Stimulated activated CD4-positive, alpha-beta T cell treated with anti-CD3 and anti-CD28 coated beads, Interleukin-15, amount 100 ng/mL, for 1 hour (primary cell): Measurements from ENCODE around the gene MRAP.
"Not testable (repeated sequence)": the region's sequence is repeated elsewhere in the genome, so short reads cannot be mapped to it uniquely, and the experiment has no call there.

Experiments
- DNase-seq, 2 donors: peaks; one replicate each; pipeline ENCODE4 v3.0.0-alpha.2; 2020; ENCODE audit warnings: low read depth in 1 of 2, low spot score in 1 of 2

Gene MRAP

GRCh38 chr21:32298658-32299081, at the start of gene MRAP:
MRAP (plus strand) TSS chr21:32298855; CDS start chr21:32298972, 117 bp downstream.
- no peak for DNase-seq

DNA sequence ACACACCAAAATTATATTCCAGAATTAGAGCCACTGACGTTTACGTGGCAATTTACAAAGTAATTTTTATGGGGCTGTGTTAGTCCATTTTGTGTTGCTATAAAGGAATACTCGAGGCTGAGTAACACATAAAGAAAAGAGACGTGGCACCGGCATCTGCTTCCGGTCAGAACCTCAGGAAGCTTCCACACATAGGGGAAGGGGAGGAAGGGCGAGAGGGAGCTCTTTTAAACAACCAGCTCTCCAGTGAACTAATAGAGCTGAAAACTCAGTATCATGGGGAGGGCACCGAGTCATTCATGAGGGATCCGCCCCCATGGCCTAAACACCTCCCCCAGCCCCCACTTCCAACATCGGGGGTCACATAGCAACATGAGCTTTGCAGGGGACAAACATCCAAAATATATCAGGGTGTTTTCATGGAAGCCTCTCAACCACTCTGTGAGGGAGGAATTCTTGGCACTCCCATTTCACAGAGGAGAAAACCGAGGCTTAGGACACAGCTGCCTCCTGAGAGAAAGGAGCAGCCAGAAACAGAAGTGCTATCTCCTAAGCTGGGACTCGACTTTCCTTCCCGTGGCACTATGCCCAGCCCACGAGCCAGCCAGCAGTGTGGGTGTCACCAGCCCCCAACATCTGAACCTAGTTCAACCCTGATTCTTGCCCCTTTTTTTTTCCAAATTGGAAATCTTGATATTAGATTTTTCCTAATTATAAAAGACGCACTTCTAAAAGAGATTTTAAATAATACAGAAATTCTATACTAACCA, 49.0 kb upstream of the MRAP start:
- DNase-seq: no peak

- DNase-seq: no peak
Measured at GRCh38 chr21:32252136-32252535, 46.5 kb upstream of the MRAP start.

DNA sequence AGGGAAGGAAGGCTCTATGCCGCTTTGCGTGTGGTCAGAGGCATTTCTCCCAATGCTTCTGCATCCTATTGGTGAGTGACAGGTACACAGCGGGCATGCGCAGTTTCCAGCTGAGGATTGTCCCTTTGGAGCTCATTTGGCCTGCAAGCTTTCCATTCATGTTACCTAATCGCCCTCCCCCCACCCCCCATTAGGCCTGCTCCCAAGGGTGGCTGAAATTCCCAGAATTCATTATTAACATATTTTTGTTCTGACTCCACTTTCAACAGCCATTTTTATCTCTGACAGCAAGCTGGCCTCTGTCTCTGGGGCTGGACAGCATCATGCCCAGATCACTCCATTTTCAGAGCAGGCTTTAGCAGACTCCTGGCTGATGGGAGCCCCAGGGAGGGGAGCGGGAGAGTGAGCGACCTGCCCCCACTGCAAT, 45.4 kb upstream of the MRAP start:
- no peak for DNase-seq

DNA sequence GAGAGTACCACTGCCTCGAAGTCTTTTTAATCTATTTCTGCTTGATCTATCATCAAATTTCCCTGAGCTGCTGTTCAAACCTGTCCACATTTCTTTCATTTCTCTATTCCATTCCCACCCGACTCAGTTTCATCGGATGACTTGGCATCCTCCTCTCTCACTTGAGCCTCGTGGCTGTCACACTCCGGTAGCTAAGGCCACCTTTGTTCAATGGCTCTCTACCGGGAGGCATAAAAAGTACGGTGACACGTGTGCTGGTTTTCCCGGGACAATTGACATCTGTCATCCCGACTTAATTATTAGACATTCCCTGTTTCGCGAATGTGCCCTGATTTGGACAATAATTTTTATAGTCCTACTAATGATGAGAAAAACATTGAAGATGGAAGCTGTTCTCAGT, 42.4 kb upstream of the MRAP start:
- DNase-seq: no peak

DNA sequence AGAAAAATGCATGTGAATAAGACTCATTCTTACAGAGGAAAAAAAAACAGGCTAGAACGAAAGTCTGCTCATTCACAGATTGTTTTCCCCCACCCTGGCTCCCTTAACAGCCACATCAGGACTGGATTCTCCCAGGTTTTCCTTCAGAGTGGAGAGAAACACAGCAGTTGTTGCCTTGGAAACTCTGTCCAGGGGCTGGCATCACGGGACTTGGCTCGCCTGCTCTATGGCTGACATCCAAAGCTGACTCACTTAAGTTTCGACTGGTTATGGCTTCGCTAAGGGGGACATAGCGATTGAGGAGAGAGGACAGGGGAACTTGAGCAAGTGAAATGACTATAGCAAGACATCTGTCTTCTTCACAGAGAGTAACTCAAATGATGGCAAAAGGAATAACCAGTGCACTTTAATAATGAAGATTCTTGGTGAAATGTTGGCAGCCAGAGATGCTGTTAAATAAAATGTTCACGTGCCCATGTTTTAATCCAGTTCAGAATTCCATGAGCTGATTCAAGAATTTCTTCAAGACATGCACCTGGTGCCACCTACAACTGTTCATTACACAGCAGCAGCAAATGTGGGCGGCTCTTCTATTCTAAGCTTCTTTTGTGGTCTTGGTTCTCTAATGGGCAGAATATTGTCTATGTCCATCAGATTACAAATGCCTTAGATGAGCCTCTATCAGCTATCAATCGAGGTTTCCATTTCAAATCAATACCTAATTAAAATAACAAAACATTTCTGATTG, 41.6 kb upstream of the MRAP start:
- no peak for DNase-seq

DNA sequence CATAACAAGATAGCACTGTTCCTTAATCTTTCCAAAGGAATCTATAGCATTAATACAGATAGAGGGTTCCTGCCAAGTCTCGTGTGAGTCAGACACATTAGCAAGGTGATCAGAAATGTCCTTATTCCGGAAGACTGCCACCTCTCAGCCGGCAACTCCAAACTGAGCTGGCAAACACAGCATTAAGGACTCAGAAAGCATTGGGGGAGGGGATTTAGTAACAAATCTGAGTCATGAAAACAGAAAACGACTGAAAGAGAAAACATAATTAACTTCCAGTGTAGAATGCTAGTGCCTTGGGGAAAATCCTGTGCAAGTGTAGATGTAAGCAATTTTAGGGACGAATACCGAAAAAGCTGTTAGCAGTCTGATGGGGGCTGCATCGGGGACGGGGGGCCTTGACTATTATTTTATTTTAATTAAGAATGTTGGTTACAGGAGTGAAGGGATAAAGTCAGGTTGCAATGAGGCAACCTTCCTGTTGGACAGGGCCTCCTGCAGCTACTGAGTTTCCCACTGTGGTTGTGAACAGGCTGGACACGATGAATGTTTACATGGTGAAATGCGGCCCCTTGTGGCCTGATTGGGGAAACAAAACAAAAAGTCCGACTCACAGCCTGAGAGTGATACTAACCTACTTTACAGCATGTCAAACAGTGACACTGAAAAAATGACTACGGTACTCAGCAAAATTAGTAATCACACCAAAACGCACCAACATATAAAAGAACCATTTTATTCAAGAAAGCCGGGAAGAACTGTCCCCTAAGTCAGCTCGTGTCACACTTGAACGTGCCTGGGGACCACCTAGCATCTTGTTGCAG, 40.5 kb upstream of the MRAP start:
- DNase-seq: no peak

DNA sequence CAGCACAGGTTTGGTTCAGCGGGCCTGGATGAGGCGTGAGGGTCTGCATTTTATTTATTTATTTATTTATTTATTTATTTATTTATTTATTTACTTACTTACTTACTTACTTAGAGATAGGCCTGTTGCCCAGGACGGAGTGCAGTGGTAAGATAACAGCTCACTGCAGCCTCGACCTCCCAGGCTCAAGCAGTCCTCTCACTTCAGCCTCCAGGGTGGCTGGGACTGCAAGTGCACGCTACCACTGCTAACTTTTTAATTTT, 39.9 kb upstream of the MRAP start:
- DNase-seq: not testable (repeated sequence)

DNA sequence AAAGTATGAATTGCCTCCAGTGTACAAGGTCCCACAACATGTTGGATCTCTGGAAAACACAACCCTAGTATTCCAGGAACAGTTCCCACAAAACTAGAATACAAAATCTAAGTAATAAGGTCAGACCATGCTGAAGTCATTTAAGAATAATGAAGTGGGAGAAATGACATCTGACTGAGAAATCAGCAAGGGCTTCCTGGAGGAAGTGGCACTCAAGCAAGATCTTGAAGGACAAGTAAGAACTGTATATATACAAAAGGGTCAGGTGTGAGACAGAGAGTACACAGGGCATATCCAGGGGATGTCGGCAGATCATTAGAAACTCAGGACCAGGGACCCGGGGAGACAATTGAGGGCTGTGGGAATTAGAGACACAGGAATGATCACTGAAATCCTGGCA, 38.5 kb upstream of the MRAP start:
- no peak for DNase-seq

DNA sequence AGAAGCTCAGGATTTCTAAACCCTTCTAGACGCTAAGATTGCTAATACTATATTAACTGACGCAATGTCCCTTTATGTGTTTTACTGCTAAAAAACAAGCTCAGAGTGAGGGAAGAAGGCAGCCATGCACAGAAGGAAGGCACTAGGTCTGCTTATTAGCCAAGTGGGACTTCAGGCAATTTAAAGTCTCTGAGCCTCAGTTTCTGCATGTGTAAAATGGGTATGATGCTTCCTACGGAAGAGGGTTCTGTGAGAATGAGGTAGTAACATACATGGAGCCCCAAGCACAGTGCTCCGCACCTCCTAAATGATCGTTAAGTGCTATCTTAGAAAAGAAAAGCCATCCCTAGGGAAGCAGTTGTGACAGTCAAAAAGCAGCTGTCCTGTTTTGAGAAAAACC, 36.7 kb upstream of the MRAP start:
- DNase-seq: no peak

- not testable (repeated sequence) for DNase-seq
Measured at GRCh38 chr21:32265321-32265720, 33.3 kb upstream of the MRAP start.

DNA sequence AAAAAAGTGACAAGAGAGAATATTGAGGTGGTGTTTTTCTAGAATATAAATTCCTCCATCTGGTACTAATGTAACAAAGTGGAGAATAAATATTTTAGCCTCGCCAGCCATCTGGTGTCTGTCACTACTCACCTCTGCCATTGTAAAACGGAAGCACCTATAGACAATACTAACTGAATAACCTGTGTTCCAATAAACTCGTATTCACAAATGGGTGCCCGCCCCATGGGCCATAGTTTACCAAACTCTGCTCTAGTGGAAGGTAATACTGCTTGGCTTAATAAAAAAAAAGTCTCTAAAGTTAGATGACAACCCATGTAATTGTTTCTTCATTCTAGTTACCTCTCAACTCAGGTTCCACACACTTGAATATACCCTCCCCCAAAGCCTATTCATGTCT, 27.9 kb upstream of the MRAP start:
- no peak for DNase-seq

GRCh38 chr21:32276671-32277070, 22.0 kb upstream of the MRAP start:
- no peak for DNase-seq

GRCh38 chr21:32278103-32278502, 20.6 kb upstream of the MRAP start:
- DNase-seq: no peak

- peak; percentile 97 to 98 for DNase-seq
Measured at GRCh38 chr21:32278518-32279376, 19.9 kb upstream of the MRAP start, which contains the start of gene MIS18A. MIS18A (minus strand) TSS chr21:32279049; CDS start chr21:32279014, 35 bp downstream.

DNA sequence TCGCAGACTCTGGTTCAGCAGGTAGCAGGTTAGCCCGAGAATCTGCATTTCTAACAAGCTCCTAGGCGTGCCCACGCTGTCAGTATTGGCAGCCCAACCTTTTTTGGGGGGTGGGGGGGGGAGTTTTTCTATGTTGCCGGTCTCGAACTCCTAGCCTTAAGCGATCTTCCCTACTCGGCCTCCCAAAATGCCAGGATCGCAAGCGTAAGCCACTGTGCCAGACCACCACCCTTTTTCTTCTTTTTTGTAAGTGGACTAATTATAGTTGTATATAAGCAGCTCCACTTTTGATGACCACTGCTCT, 19.3 kb upstream of the MRAP start:
- no peak for DNase-seq

- DNase-seq: no peak
Measured at GRCh38 chr21:32281531-32281930, 17.1 kb upstream of the MRAP start.

DNA sequence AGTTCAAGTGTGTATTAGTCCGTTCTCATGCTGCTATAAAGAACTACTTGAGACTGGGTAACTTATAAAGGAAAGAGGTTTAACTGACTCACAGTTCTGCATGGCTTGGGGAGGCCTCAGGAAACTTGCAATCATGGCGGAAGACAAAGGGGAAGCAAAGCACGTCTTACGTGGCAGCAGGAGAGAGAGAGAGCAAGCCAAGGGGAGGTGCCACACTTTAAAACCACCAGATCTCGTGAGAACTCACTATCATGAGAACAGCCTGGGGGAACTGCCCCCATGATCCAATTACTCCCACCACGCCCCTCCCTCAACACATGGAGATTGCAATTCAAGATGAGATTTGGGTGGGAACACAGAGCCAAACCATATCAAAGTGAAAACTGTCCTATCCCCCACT, 15.7 kb upstream of the MRAP start:
- DNase-seq: no peak

DNA sequence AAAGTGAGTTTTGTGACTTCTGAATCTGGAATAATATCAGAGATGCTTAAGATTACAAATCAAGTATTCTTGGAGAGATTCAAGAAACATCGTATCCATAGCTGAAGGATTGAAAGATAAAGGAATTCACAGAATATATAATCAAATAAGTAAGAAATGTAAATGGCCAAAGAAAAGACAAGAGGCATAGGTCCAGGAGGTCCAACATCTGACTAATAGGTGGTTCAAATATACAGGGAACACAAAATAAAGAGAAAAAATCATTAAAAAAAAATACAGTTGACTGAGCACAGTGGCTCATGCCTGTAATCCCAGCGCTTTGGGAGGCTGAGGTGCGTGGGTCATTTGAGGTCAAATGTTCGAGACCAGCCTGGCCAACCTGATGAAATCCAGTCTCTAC, 13.2 kb upstream of the MRAP start:
- no peak for DNase-seq

DNA sequence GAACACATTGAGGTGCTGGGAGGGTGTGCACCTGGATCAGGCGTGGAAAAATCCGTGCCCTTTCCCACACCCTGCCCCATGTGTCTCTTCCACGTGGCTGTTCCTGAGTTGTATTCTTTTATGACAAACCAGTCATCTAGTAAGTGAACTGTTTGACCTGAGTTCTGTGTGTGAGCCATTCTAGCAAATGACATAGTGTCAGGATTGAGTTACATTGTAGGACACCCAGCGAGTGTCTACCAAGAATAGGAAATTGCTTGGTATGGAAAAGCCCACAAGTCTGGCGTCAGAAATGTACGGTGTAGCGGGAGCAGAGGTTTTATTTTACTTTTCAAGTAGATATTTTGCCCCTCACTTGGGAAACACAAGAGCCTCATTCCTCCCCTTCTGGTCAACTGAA, 1.2 kb upstream of the MRAP start:
- no peak for DNase-seq

DNA sequence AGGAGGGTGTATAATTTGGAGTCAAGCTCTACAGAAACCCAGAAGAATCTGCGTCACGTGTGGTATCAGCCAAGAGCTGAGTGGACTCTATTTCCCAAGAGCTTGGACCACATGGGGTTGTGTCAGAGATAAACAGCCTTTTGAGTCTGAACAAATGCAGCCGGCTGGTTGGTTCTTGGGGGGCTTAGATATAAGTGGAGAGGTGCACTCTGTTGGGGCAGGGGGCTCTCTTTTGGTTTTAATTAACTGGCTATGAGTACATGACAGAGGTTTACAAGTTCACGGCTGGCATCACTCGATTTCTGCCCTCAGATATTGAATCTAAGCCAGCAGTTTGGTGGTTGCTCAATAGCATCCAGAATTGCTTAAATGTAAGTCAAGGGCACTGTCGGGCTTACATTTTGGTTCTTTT, 501 bp upstream of the MRAP start:
- no peak for DNase-seq
